ENCODE measurements around the gene HARBI1. TPM values are rescaled to one million over a fixed set of nuclear protein-coding genes. Genes with fewer than 3 reads are reported as not detected.
"Not testable (repeated sequence)": the region's sequence is repeated elsewhere in the genome, so short reads cannot be mapped to it uniquely, and the experiment has no call there.

HARBI1 gene
- total RNA-seq, 1 donor from 2014 or later = 8.1 TPM

DNA sequence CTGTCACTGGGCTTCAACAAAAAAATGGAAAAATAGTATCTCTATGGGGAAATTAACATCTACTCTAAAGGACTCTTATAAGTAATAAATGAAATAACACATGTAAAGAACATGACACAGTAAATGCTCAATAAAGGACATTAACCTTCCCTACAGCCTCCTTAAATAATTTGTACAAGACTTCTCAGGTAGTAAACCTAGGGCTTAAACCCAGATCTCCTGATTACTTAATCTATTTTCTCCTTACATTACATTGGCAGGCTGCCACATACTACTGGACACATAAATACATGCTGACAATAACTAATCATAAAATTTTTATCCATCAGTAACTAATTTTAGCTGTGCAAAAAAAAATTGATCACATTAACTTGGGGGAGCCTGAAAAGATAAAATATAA lies 28.1 kb downstream of the HARBI1 start:
- no peak overlapping the region for H2AFZ ChIP-seq (ENCODE audit: low read depth, low read length)
- Mint-ChIP-seq H3K27ac (ENCODE audit: unreplicated experiment) (no peak overlapping the region), H3K4me1 (ENCODE audit: low read depth, unreplicated experiment) (peaks cover 9% of the 10 kb centered on the region), H3K4me3 (ENCODE audit: unreplicated experiment) (no peak overlapping the region), H3K36me3 (ENCODE audit: low read depth, unreplicated experiment) (no peaks in the 10 kb centered on the region), H3K27me3 (ENCODE audit: low read depth, unreplicated experiment) (no peaks in the 10 kb centered on the region), H3K9me3 (ENCODE audit: unreplicated experiment) (no peaks in the 10 kb centered on the region)
- no peak overlapping the region for H3K4me3 ChIP-seq (ENCODE audit: insufficient read depth, low read depth, low read length)
- FAIRE-seq = no peak
- H3K79me2 ChIP-seq (ENCODE audit: insufficient read depth, low read length) = peaks cover 89% of the 10 kb centered on the region
- H3K4me2 ChIP-seq (ENCODE audit: low read length) = no peak overlapping the region
- no peaks in the 10 kb centered on the region for H3K36me3 ChIP-seq (ENCODE audit: insufficient read depth, low read length)
- H3K9me3 ChIP-seq (ENCODE audit: insufficient read depth, low read depth, low read length) = no peaks in the 10 kb centered on the region
- DNase-seq (ENCODE audit: low read depth) = no peak
- H4K20me1 ChIP-seq (ENCODE audit: insufficient read depth, low read length) = peaks cover 66% of the 10 kb centered on the region
- no peak overlapping the region for H3K27ac ChIP-seq (ENCODE audit: low read depth, low read length)
- no peak for TF ChIP-seq EZH2 (IDR thresholded peaks at IDR 0.05; ENCODE audit: insufficient read depth, low read length)
- TF ChIP-seq, protein P1, sequence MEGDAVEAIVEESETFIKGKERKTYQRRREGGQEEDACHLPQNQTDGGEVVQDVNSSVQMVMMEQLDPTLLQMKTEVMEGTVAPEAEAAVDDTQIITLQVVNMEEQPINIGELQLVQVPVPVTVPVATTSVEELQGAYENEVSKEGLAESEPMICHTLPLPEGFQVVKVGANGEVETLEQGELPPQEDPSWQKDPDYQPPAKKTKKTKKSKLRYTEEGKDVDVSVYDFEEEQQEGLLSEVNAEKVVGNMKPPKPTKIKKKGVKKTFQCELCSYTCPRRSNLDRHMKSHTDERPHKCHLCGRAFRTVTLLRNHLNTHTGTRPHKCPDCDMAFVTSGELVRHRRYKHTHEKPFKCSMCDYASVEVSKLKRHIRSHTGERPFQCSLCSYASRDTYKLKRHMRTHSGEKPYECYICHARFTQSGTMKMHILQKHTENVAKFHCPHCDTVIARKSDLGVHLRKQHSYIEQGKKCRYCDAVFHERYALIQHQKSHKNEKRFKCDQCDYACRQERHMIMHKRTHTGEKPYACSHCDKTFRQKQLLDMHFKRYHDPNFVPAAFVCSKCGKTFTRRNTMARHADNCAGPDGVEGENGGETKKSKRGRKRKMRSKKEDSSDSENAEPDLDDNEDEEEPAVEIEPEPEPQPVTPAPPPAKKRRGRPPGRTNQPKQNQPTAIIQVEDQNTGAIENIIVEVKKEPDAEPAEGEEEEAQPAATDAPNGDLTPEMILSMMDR (IDR thresholded peaks at IDR 0.05; ENCODE audit: insufficient read depth, low read depth, low read length) = no peak
- no peaks in the 10 kb centered on the region for H3K27me3 ChIP-seq (ENCODE audit: insufficient read depth, low read length)
- H3K4me1 ChIP-seq (ENCODE audit: insufficient read depth, low read length) = peaks cover 12% of the 10 kb centered on the region
- no peak overlapping the region for H3K9ac ChIP-seq (ENCODE audit: low read length)

DNA sequence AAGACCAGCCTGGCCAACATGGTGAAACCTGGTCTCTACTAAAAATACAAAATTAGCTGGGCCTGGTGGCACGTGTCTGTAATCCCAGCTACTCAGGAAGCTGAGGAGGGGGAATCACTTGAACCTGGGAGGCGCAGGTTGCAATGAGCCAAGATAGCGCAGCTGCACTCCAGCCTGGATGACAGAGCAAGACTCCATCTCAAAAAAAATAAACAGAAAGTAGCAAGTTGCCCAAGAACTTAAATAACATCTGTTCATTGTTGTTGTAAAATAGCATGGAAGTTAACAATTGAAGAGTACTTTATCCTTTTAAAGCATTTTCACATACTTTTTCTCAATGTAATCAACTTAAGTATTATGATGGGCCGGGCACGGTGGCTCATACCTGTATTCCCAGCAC lies 28.9 kb downstream of the HARBI1 start:
- no peak for FAIRE-seq
- peaks cover 63% of the 10 kb centered on the region for H4K20me1 ChIP-seq (ENCODE audit: insufficient read depth, low read length)
- no peak overlapping the region for H3K4me3 Mint-ChIP-seq (ENCODE audit: unreplicated experiment)

DNA sequence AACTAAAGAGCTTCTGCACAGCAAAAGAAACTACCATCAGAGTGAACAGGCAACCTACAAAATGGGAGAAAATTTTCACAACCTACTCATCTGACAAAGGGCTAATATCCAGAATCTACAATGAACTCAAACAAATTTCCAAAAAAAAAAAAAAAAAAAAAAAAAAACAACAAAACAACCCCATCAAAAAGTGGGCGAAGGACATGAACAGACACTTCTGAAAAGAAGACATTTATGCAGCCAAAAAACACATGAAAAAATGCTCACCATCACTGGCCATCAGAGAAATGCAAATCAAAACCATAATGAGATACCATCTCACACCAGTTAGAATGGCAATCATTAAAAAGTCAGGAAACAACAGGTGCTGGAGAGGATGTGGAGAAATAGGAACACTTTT lies 33.5 kb downstream of the HARBI1 start:
- H3K27ac Mint-ChIP-seq (ENCODE audit: unreplicated experiment); DNase-seq (ENCODE audit: low read depth); H3K9me3 ChIP-seq (ENCODE audit: insufficient read depth, low read depth, low read length); H3K27ac ChIP-seq (ENCODE audit: low read depth, low read length); H3K27me3 Mint-ChIP-seq (ENCODE audit: low read depth, unreplicated experiment); H3K36me3 Mint-ChIP-seq (ENCODE audit: low read depth, unreplicated experiment); H3K4me3 ChIP-seq (ENCODE audit: insufficient read depth, low read depth, low read length); FAIRE-seq; H3K4me3 Mint-ChIP-seq (ENCODE audit: unreplicated experiment); H3K4me1 Mint-ChIP-seq (ENCODE audit: low read depth, unreplicated experiment); H3K9me3 Mint-ChIP-seq (ENCODE audit: unreplicated experiment); H3K36me3 ChIP-seq (ENCODE audit: insufficient read depth, low read length); H3K27me3 ChIP-seq (ENCODE audit: insufficient read depth, low read length); H3K4me2 ChIP-seq (ENCODE audit: low read length); H2AFZ ChIP-seq (ENCODE audit: low read depth, low read length); H3K9ac ChIP-seq (ENCODE audit: low read length); H3K4me1 ChIP-seq (ENCODE audit: insufficient read depth, low read length): not testable (repeated sequence)
- Histone ChIP-seq H3K79me2 (ENCODE audit: insufficient read depth, low read length) (peaks cover 75% of the 10 kb centered on the region), H4K20me1 (ENCODE audit: insufficient read depth, low read length) (peaks cover 50% of the 10 kb centered on the region)

More for the DNA sequence above, 28.9 kb downstream of the HARBI1 start:
- Histone ChIP-seq H3K27me3 (ENCODE audit: insufficient read depth, low read length) (no peaks in the 10 kb centered on the region), H3K4me2 (ENCODE audit: low read length) (no peak overlapping the region), H3K27ac (ENCODE audit: low read depth, low read length) (no peak overlapping the region), H3K4me1 (ENCODE audit: insufficient read depth, low read length) (peaks cover 11% of the 10 kb centered on the region), H3K9ac (ENCODE audit: low read length) (no peak overlapping the region), H3K9me3 (ENCODE audit: insufficient read depth, low read depth, low read length) (no peaks in the 10 kb centered on the region), H2AFZ (ENCODE audit: low read depth, low read length) (no peak overlapping the region), H3K79me2 (ENCODE audit: insufficient read depth, low read length) (peaks cover 81% of the 10 kb centered on the region), H3K36me3 (ENCODE audit: insufficient read depth, low read length) (no peaks in the 10 kb centered on the region), H3K4me3 (ENCODE audit: insufficient read depth, low read depth, low read length) (no peak overlapping the region)
- H3K27me3 Mint-ChIP-seq (ENCODE audit: low read depth, unreplicated experiment) = no peaks in the 10 kb centered on the region
- H3K4me1 Mint-ChIP-seq (ENCODE audit: low read depth, unreplicated experiment) = peaks cover 8% of the 10 kb centered on the region
- TF ChIP-seq, protein P1 (IDR thresholded peaks at IDR 0.05; ENCODE audit: insufficient read depth, low read depth, low read length) = no peak
- no peak for TF ChIP-seq EZH2 (IDR thresholded peaks at IDR 0.05; ENCODE audit: insufficient read depth, low read length)
- no peaks in the 10 kb centered on the region for H3K9me3 Mint-ChIP-seq (ENCODE audit: unreplicated experiment)
- DNase-seq (ENCODE audit: low read depth) = no peak
- H3K27ac Mint-ChIP-seq (ENCODE audit: unreplicated experiment) = no peak overlapping the region
- no peaks in the 10 kb centered on the region for H3K36me3 Mint-ChIP-seq (ENCODE audit: low read depth, unreplicated experiment)
